A172 (cell line): ENCODE data around the gene PLCG2. TPM values are rescaled to one million over a fixed set of nuclear protein-coding genes. Genes with fewer than 3 reads are reported as not detected.
"Not testable (repeated sequence)": the region's sequence is repeated elsewhere in the genome, so short reads cannot be mapped to it uniquely, and the experiment has no call there.

Experiments used
- DNase-seq: peaks from one replicate; pipeline ENCODE4 v3.0.0-alpha.2; 2015; ENCODE audit warnings: low spot score
- total RNA-seq: library from RNA; depleted of rRNA; stranded (reverse); fragments of >200 nt; shearing (Covaris generic); gene quantifications from 2 replicates; pipeline ENCODE4 v1.2.3, GENCODE V29; 2014

Gene PLCG2
- total RNA-seq, 1 experiment from 2014 or later = 3.9 TPM

GRCh38 chr16:81938326-81939163 lies 159.5 kb downstream of the PLCG2 start:
- DNase-seq = no peak

DNA sequence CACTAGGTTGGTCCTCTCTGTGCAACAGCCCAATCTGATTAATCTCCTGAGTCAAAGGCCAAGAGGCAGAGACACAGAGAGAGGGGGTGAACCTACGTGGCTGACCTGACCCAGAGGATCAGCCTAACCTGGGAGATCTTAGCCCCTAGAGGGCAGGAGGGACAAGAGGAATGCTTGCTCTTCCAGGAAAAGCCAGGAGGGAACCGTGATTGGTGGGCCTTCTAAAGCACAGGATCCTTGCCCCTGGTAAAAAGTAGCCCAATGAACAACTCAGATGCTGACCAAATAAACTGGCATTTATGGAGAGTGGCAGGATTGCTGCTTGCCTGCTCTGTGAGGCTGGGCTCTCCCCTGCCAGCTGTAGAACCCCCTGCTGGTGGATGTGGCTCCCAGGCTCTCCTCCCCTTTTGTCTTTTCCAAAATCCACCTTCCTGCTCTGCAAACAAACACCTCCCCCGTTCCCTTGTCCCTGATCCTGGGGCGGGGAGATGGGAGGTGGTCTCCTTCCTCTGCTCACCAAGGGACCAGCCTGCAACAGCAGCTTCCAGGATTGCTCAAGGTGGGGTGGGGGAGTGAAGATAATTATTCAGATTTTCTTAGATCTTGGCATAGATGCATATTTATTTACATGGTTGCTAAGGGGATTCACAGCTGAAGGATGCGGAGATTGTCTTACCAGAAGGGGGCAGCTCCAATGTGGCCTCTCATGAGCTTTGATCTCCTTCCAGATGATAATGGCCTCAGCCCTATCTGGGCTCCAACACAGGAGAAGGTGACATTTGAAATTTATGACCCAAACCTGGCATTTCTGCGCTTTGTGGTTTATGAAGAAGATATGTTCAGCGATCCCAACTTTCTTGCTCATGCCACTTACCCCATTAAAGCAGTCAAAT lies 160.3 kb downstream of the PLCG2 start:
- DNase-seq = peak; percentile 54

DNA sequence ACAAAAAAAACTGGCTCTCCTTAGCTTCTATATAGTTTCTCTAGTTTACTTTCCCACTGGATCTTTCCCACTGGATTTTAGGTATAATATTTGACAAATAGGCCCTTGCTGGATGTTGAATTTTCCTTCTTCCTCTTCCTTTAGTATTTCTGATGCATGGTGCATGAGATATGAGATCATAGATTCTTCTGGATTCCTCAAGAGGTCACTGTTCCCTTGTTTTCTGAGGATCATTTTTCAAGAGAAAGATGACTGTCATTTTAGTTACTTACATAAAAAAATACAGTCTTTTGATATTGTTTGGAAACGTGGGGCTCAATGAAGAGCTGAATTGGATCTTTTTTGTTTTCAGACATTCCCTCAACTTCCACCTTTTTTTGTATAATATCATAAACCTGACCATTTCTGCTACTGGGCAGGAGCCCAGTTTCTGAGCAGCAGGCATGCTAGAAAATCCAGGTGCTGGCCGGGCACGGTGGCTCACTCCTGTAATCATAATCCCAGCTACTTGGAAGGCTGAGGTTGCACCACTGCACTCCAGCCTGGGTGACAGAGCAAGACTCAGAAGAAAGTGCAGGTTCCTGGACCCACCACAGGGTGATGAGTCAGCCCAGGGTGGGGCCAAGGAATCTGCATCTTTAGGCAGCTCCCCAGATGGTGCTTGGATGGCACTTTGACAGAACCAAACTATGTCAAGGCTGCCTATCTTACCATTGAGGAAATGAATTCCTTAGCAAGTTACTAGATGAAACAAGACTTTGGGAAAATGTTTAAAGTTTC lies 161.9 kb downstream of the PLCG2 start:
- peak; percentile 82 for DNase-seq

DNA sequence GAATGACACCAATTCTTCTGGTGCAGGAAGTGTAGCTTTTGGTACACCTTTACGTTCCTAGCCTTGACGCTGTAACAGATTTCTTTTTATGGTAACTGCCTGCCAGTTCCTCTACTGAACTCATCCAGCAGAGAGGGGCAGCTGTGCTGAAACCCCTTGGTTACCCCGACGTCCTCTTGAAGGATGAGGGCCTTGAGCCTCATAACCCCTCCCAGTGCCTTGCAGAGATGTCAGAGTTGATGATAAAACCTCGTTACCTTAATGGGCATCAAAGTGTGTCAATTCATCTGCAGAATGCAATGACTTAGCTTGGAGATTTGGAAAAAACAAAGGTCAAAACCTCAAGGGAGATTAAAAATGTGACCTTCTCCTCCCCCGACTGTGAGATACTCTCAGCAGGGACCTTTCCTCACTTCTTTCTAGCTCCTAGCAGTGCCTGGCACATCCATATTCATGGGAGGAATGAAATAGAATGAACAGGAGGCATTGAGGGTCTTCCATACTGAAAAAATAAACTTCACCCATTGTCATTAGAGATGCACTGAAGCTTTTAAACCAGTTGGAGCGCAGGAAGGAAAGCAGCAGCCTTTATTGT lies 163.0 kb downstream of the PLCG2 start:
- no peak for DNase-seq

GRCh38 chr16:81945665-81946064 lies 166.6 kb downstream of the PLCG2 start:
- DNase-seq = peak; percentile 61

- DNase-seq = peak; percentile 69
These were observed 167.1 kb downstream of the PLCG2 start for GRCh38 chr16:81946206-81946605.

DNA sequence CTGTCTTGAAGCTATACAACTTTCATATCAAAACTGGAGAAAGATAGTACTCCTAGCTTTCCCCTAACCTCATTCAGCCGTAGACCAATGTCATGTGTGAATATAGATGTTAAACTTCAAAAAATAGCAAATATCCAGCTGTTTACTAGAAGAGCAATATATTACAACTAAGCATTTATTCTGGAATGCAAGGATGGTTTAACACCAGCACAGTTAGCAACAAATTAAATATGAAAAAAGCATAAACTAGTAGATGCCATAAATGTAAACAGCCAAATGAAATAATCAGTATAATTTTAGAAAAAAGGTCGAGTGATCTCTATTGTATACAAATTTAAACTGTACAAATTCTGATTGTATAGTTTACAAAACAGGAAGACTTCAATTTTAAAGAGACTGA lies 172.5 kb downstream of the PLCG2 start:
- DNase-seq = no peak

GRCh38 chr16:81956213-81956948 lies 177.3 kb downstream of the PLCG2 start:
- DNase-seq = no peak

GRCh38 chr16:81964808-81965207 lies 185.7 kb downstream of the PLCG2 start:
- no peak for DNase-seq

- DNase-seq = no peak
These were observed 188.3 kb downstream of the PLCG2 start for GRCh38 chr16:81967358-81967757.

DNA sequence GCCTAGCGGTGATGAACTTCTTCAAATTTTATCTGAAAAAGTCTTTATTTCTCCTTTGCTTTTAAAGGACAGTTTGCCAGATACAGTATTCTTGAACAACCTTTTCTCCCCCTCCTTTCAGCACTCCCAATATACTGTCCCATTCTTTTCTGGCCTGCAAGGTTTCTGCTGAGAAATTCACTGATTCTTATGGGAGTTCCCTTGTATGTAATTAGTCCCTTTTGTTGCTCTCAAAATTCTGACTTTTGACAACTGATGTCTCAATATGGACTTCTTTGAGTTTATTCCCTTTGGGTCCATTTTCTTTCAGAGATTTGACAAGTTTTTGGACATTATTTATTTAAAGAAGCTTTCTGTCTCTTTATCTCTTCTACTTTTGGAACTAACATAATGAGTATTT lies 192.8 kb downstream of the PLCG2 start:
- DNase-seq = no peak

GRCh38 chr16:81973737-81974136 lies 194.6 kb downstream of the PLCG2 start:
- no peak for DNase-seq

DNA sequence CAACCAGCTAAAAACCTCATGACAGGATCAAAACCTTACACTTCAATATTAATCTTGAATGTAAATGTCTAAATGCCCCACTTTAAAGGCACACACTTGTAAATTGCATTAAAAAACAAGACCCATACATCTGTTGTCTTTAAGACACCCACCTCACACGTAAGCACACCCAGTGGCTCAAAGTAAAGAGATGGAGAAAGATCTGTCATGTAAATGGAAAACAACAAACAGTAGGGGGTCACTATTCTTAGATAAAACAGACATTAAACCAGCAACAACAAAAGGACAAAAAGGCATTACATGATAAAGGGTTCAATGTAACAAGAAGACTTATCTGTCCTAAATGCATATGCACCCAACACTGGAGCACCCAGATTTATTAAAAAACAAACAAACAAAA lies 196.5 kb downstream of the PLCG2 start:
- DNase-seq = no peak

DNA sequence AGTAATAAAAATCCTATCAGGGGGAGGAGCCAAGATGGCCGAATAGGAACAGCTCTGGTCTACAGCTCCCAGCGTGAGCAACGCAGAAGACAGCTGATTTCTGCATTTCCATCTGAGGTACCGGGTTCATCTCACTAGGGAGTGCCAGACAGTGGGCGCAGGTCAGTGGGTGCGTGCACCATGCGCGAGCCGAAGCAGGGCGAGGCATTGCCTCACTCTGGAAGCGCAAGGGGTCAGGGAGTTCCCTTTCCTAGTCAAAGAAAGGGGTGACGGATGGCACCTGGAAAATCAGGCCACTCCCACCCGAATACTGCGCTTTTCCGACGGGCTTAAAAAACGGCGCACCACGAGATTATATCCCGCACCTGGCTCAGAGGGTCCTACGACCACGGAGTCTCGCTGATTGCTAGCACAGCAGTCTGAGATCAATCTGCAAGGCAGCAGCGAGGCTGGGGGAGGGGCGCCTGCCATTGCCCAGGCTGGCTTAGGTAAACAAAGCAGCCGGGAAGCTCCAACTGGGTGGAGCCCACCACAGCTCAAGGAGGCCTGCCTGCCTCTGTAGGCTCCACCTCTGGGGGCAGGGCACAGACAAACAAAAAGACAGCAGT lies 198.3 kb downstream of the PLCG2 start:
- DNase-seq = not testable (repeated sequence)

- DNase-seq = no peak
These were observed 208.0 kb downstream of the PLCG2 start for GRCh38 chr16:81987121-81987520.

DNA sequence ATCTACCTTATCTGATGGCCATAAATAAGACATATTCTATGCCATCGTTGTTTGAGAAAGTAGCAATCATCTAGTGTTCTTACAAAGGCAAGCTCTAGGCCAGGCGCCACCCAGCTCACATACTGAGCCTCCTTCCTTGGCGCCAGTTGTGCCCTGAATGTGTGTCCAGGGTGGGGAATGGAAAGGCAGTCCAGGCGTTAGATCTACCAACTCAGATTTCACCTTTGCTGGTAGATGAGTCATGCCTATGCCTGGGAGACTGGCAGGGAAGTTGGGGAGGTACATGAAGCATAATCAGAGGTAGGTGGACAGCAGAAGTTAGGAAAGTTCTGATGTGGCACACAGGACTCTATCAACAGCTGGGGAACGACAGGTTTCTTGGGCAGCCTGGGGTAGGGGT lies 208.6 kb downstream of the PLCG2 start:
- DNase-seq = no peak

- no peak for DNase-seq
These were observed 213.8 kb downstream of the PLCG2 start for GRCh38 chr16:81992859-81993258.

- no peak for DNase-seq
These were observed 215.4 kb downstream of the PLCG2 start for GRCh38 chr16:81994485-81994884.

DNA sequence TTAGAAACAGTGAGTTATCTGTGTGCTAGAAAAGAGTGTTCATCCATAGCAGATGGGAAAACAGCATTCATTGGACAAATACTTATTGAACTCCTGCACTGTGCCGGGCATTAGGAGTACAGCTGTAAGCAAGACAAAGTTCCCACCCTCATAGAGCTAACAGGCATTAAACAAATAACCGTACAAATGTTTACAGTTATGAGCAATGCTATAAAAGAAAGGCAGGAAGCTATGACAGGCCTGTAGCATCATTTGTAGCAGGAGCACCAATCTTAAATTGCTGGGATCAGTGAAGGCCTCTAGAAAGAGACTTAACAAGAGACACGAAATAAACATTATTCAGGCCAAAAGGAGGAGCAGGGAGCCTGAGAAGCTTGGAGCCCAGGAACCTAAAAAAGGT lies 216.6 kb downstream of the PLCG2 start:
- DNase-seq = no peak
